GM12878 (cell line): Measurements from ENCODE around the gene EIF4ENIF1. TPM values are rescaled to one million over a fixed set of nuclear protein-coding genes. Genes with fewer than 3 reads are reported as not detected.

Source experiments
- ATAC-seq: fragments of 200-7000 bp; cut with Tn5 transposase; 3 replicates; pipeline ENCODE4 v1.9.1; 2020; ENCODE audit warnings: mild to moderate bottlenecking, moderate library complexity
- BruUV-seq: library from RNA; stranded (reverse); fragments of 400-500 nt; replicated peaks from 2 replicates; lab custom pipeline; 2021; lab: Mats Ljungman, UMichigan
- CTCF ChIA-PET: fragments of 300-600 bp; sonication (Branson Sonifier 250); formaldehyde crosslinking; extraction: SDS; loops from one replicate; lab custom pipeline; 2021; ENCODE audit warnings: inconsistent platforms; lab: Yijun Ruan, JAX
- POLR2A ChIA-PET: fragments of 350-600 bp; formaldehyde crosslinking; extraction: SDS; loops from one replicate; lab custom pipeline; 2021; ENCODE audit warnings: inconsistent platforms; lab: Charles Lee
- RAD21 ChIA-PET: fragments of 300-600 bp; sonication (Branson Sonifier 250); formaldehyde crosslinking; loops from one replicate; lab custom pipeline; 2023; ENCODE audit warnings: antibody characterized with exemption; ENCODE audit not compliant: unreplicated experiment; lab: Charles Lee
- SMC1A ChIA-PET: fragments of 300-600 bp; sonication (Branson Sonifier 250); formaldehyde crosslinking; loops from one replicate; lab custom pipeline; 2023; ENCODE audit not compliant: unreplicated experiment, uncharacterized antibody; lab: Charles Lee
- DNase-seq: peaks from one replicate; pipeline ENCODE4 v3.0.0-alpha.2; 2011; ENCODE audit warnings: low read depth, low spot score
- FAIRE-seq: peaks from 3 replicates; lab custom pipeline; 2011; peaks lifted over from hg19 to GRCh38; lab: Jason Lieb, UNC
- H2AFZ ChIP-seq: 2 replicates; pipeline ENCODE4 v1.6.0; 2011; ENCODE audit warnings: low read depth, low read length, control low read depth; ENCODE audit not compliant: control insufficient read depth
- H3K27ac ChIP-seq: 2 replicates; pipeline ENCODE4 v1.5.1; 2011; ENCODE audit warnings: control low read depth; ENCODE audit not compliant: control insufficient read depth, insufficient read depth
- H3K27me3 ChIP-seq, 2 experiments: replicated peaks in 1 of 2; 2 replicates each; pipeline versions ENCODE4 v1.6.0 to v1.6.1; 2011; ENCODE audit warnings: low read length in 1 of 2; ENCODE audit not compliant: control insufficient read depth in 2 of 2, insufficient read depth in 2 of 2
- H3K36me3 ChIP-seq, 2 experiments: 2 replicates each; pipeline ENCODE4 v1.5.1; 2011; ENCODE audit warnings: low read length in 1 of 2; ENCODE audit not compliant: control insufficient read depth in 2 of 2, insufficient read depth in 2 of 2
- H3K4me1 ChIP-seq: 2 replicates; pipeline ENCODE4 v1.6.1; 2011; ENCODE audit warnings: mild to moderate bottlenecking, low read length, moderate library complexity, mixed read lengths; ENCODE audit not compliant: control insufficient read depth, insufficient read depth
- H3K4me2 ChIP-seq: 2 replicates; pipeline ENCODE4 v1.6.0; 2011; ENCODE audit warnings: control low read depth; ENCODE audit not compliant: control insufficient read depth, insufficient read depth
- H3K4me3 ChIP-seq: fragments of 200-600 bp; sonication (generic); 2 replicates; pipeline ENCODE4 v1.5.1; 2016
- H3K79me2 ChIP-seq: 2 replicates; pipeline ENCODE4 v1.6.0; 2011; ENCODE audit warnings: low read length; ENCODE audit not compliant: control insufficient read depth, insufficient read depth
- H3K9ac ChIP-seq: 2 replicates; pipeline ENCODE4 v1.8.0; 2011; ENCODE audit warnings: low read length, control low read depth, mixed read lengths; ENCODE audit not compliant: control insufficient read depth, insufficient read depth
- H3K9me3 ChIP-seq: replicated peaks from 3 replicates; pipeline ENCODE4 v1.5.1; 2011; ENCODE audit warnings: mild to moderate bottlenecking, low read length; ENCODE audit not compliant: control insufficient read depth, insufficient read depth
- H4K20me1 ChIP-seq: 2 replicates; pipeline ENCODE4 v1.6.0; 2011; ENCODE audit not compliant: control insufficient read depth, insufficient read depth
- ATF2 ChIP-seq: IDR thresholded peaks from 2 replicates; pipeline ENCODE4 v1.6.1; 2012; ENCODE audit warnings: low read length, inconsistent platforms
- IRF3 ChIP-seq: fragments of 450-650 bp; IDR thresholded peaks from 2 replicates; pipeline ENCODE4 v1.6.1; 2014; ENCODE audit warnings: mild to moderate bottlenecking
- KLF5 ChIP-seq: fragments of 450-650 bp; IDR thresholded peaks from 2 replicates; pipeline ENCODE4 v1.6.1; 2014; ENCODE audit warnings: mild to moderate bottlenecking; ENCODE audit not compliant: partially characterized antibody
- MEF2B ChIP-seq: fragments of 450-650 bp; IDR thresholded peaks from 2 replicates; pipeline ENCODE4 v1.6.1; 2018; ENCODE audit warnings: mild to moderate bottlenecking, moderate library complexity; ENCODE audit not compliant: partially characterized antibody, poor library complexity, severe bottlenecking
- MLLT1 ChIP-seq: fragments of 450-650 bp; IDR thresholded peaks from 2 replicates; pipeline ENCODE4 v1.6.1; 2016; ENCODE audit warnings: mild to moderate bottlenecking
- NFXL1 ChIP-seq: fragments of 450-650 bp; IDR thresholded peaks from 2 replicates; pipeline ENCODE4 v1.6.1; 2017; ENCODE audit warnings: antibody characterized with exemption, mild to moderate bottlenecking, borderline replicate concordance
- NKRF ChIP-seq: fragments of 450-650 bp; conservative IDR thresholded peaks from 2 replicates; pipeline ENCODE4 v1.6.1; 2017; ENCODE audit warnings: mild to moderate bottlenecking, moderate library complexity
- PBX3 ChIP-seq: IDR thresholded peaks from 2 replicates; pipeline ENCODE4 v1.6.1; 2011; ENCODE audit warnings: mild to moderate bottlenecking, low read depth, low read length, moderate library complexity; ENCODE audit not compliant: insufficient replicate concordance
- POLR2A ChIP-seq: IDR thresholded peaks from 2 replicates; pipeline ENCODE4 v1.6.1; 2011; ENCODE audit warnings: low read depth, mild to moderate bottlenecking, low read length
- RAD51 ChIP-seq: fragments of 450-650 bp; IDR thresholded peaks from 2 replicates; pipeline ENCODE4 v1.6.1; 2016; ENCODE audit warnings: moderate library complexity, mild to moderate bottlenecking, inconsistent platforms
- SREBF2 ChIP-seq: IDR thresholded peaks from 2 replicates; pipeline ENCODE4 v1.6.1; 2012; ENCODE audit warnings: mild to moderate bottlenecking, low read length
- ZBED1 ChIP-seq: IDR thresholded peaks from 2 replicates; pipeline ENCODE4 v1.6.1; 2016; ENCODE audit warnings: borderline replicate concordance
- WGBS: methylation state at CpG from one replicate; pipeline ENCODE4 v1.1.6; 2016; ENCODE audit warnings: low lambda C conversion rate; ENCODE audit not compliant: insufficient replicate concordance, insufficient coverage; ENCODE audit errors: missing lambda C conversion rate; 5-methylcytosine and 5-hydroxymethylcytosine counted together
- in situ Hi-C: fragments of 300-500 bp; cut with MboI; formaldehyde crosslinking; loops from 9 replicates; pipeline ENCODE4 v1.14.3; 2018; ENCODE audit warnings: mixed read lengths
- intact Hi-C: fragments of 100-400 bp; cut with micrococcal nuclease; formaldehyde crosslinking; loops from one replicate; pipeline ENCODE4 v1.14.2; 2022; ENCODE audit not compliant: unreplicated experiment
- polyA plus RNA-seq, 11 experiments: library from polyadenylated mRNA; depleted of rRNA in 4 of 11; unstranded in 6 of 11; stranded (reverse) in 5 of 11; fragments of >200 nt; fragmentation: Nextera tagmentation in 4 of 11; fragmentation: Illumina TruSeq in 1 of 11; extraction: Ambion mirVana in 4 of 11; extraction: Trizol in 1 of 11; gene quantifications; 1 replicate in 1 of 11; 2 replicates in 10 of 11; pipeline versions ENCODE4 v1.2.1 to v1.2.3, GENCODE V29; 2011 to 2016; ENCODE audit warnings: inconsistent platforms in 2 of 11, missing spikeins in 2 of 11, low read depth in 1 of 11
- total RNA-seq, 4 experiments: library from RNA; depleted of rRNA in 3 of 4; stranded (reverse); fragments of >200 nt in 3 of 4; fragmentation: Illumina TruSeq in 1 of 4; extraction: Trizol in 1 of 4; gene quantifications; 2 replicates each; pipeline versions ENCODE4 v1.2.1 to v1.2.3, GENCODE V29; 2013 to 2021

The EIF4ENIF1 gene
- total and polyA plus RNA-seq, 10 of the 15 experiments (the other 5 are each of a cell fraction or from before 2014, with no cell fraction given), result 4.4 to 43.7 (median 24.4) TPM

GRCh38 chr22:31520051-31520450 lies 30.4 kb upstream of the EIF4ENIF1 start (continued):
- TF ChIP-seq RAD51 (no peak), IRF3 (no peak), KLF5 (no peak), ZBED1 (no peak), ATF2 (no peak)

- H3K4me1 ChIP-seq, result no peaks in the 10 kb centered on the region
- H3K9ac ChIP-seq, result no peak overlapping the region
- no peaks in the 10 kb centered on the region for H4K20me1 ChIP-seq
- H2AFZ ChIP-seq, result no peak overlapping the region
- peaks cover 9% of the 10 kb centered on the region for H3K79me2 ChIP-seq
- H3K9me3 ChIP-seq, result no peaks in the 10 kb centered on the region; the same call in 1 of the 3 replicates
- 86% methylated on average over 6 of the region's 6 CpGs for WGBS
- intact Hi-C loops, result no loop called here
- no peaks in the 10 kb centered on the region for H3K27me3 ChIP-seq
- peaks cover 0 to 12% of the 10 kb centered on the region in 2 experiments; a peak in 1 of 4 replicates for H3K36me3 ChIP-seq
- BruUV-seq, result TSS peak; percentile 34
- SMC1A ChIA-PET, result interaction anchor here (1.3 kb wide), 1 partner anchor 47 kb away, joined by 3 read pairs; no protein-coding TSS in a partner anchor
- no peak overlapping the region for H3K4me3 ChIP-seq
- ATAC-seq (no peak), DNase-seq (no peak), FAIRE-seq (no peak)
- no peak overlapping the region for H3K27ac ChIP-seq
- H3K4me2 ChIP-seq, result no peak overlapping the region
- POLR2A ChIA-PET, result no interaction called here
- in situ Hi-C loops, result no loop called here
- CTCF ChIA-PET, result interaction anchor here (1.4 kb wide), 1 partner anchor 11 kb away, joined by 4 read pairs; no protein-coding TSS in a partner anchor
- RAD21 ChIA-PET, result no interaction called here
- TF ChIP-seq PBX3, result no peak
- no peak for TF ChIP-seq POLR2A
- no peak for TF ChIP-seq RAD51
- no peak for TF ChIP-seq MLLT1
- no peak for TF ChIP-seq MEF2B
- TF ChIP-seq SREBF2, result no peak
- no peak for TF ChIP-seq NFXL1
- no peak for TF ChIP-seq NKRF
Measured at GRCh38 chr22:31509061-31509762, 19.6 kb upstream of the EIF4ENIF1 start.
